ENCODE results near the gene PLCH1.

DNA sequence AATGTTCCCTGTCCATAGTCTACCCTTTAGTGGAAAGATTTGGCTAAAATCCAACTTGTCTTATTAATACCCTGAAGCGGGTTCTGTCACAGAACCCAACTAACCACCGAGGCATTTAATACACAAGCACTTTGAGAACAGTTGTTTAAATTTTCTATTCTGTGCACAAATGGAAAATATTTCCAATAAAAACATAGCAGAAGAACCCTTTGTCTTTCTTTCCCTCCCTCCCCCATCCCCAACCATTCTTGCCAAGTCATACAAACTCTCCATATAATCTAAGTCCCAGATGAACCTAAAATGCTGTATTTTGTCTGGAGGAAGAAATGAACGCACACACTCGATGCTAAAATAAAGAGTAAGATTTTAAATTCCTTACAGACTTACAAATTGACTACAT lies 324.5 kb downstream of the PLCH1 start:
- TF ChIP-seq, protein P1, sequence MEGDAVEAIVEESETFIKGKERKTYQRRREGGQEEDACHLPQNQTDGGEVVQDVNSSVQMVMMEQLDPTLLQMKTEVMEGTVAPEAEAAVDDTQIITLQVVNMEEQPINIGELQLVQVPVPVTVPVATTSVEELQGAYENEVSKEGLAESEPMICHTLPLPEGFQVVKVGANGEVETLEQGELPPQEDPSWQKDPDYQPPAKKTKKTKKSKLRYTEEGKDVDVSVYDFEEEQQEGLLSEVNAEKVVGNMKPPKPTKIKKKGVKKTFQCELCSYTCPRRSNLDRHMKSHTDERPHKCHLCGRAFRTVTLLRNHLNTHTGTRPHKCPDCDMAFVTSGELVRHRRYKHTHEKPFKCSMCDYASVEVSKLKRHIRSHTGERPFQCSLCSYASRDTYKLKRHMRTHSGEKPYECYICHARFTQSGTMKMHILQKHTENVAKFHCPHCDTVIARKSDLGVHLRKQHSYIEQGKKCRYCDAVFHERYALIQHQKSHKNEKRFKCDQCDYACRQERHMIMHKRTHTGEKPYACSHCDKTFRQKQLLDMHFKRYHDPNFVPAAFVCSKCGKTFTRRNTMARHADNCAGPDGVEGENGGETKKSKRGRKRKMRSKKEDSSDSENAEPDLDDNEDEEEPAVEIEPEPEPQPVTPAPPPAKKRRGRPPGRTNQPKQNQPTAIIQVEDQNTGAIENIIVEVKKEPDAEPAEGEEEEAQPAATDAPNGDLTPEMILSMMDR (IDR thresholded peaks at IDR 0.05) = no peak
- no peak for TF ChIP-seq POLR2A (IDR thresholded peaks at IDR 0.05)
